NCI-H774 (cell line): ENCODE data around the gene BECN2.

Experiments
- DNase-seq: peaks from one replicate; lab custom pipeline; 2025; lab: John Stamatoyannopoulos, UW

Gene BECN2

GRCh38 chr1:241957692-241958494 lies at the start of gene BECN2:
TSS of gene BECN2 (plus strand) at chr1:241957767. CDS start at chr1:241957767, 0 bp downstream.
- DNase-seq: no peak

- DNase-seq: no peak
Observed at GRCh38 chr1:241916196-241916595, 41.4 kb upstream of the BECN2 start.

- no peak for DNase-seq
Observed at GRCh38 chr1:241917487-241917886, 40.1 kb upstream of the BECN2 start.

GRCh38 chr1:241918879-241919278 lies 38.7 kb upstream of the BECN2 start:
- DNase-seq: no peak

DNA sequence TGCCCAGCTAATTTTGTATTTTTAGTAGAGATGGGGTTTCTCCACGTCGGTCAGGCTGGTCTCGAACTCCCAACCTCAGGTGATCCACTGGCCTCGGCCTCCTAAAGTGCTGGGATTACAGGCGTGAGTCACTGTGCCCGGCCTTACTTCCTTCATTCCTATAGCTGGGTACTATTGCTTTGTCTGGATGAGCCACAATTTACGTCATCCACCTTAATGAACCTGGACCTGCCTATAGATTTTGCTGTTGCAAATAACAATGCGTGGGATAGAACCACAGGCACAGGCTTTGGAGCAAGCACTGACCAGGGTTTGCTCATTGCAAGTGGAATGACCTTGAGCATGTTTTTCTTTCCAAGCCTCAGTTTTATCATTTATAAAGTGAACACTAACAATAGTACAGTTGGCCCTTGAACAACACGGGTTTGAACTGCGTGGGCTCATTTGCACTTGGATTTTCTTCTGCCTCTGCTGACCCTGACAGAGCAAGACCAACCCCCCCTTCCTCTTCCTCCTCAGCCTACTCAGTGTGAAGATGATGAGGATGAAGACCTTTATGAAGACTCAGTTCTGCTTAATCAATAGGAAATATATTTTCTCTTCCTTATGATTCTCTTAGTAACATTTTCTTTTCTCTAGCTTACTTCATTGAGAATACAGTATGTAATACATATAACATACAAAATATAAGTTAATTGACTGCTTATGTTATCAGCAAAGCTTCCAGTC lies 33.3 kb upstream of the BECN2 start:
- no peak for DNase-seq

DNA sequence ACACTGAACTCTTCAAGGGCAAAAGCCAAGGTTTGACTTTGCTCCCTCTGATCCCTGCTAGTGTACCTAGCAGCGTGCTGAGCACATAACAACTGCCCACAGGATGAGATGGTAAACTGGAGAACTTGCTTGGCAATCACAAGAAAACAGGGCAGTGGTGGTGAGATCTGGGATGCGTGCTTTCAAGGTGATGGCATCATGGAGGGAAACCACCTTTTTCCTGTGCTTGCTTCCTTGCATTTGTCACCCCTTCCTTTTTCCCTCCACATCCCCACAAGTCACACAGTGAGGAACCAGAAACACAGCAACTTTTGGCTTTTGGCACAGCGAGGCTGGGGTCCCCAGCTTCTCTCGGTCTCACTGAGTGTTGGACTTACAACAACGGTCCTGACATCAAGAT lies 31.4 kb upstream of the BECN2 start:
- no peak for DNase-seq

GRCh38 chr1:241927321-241927720 lies 30.2 kb upstream of the BECN2 start:
- DNase-seq: no peak

GRCh38 chr1:241932845-241933244 lies 24.7 kb upstream of the BECN2 start:
- no peak for DNase-seq

DNA sequence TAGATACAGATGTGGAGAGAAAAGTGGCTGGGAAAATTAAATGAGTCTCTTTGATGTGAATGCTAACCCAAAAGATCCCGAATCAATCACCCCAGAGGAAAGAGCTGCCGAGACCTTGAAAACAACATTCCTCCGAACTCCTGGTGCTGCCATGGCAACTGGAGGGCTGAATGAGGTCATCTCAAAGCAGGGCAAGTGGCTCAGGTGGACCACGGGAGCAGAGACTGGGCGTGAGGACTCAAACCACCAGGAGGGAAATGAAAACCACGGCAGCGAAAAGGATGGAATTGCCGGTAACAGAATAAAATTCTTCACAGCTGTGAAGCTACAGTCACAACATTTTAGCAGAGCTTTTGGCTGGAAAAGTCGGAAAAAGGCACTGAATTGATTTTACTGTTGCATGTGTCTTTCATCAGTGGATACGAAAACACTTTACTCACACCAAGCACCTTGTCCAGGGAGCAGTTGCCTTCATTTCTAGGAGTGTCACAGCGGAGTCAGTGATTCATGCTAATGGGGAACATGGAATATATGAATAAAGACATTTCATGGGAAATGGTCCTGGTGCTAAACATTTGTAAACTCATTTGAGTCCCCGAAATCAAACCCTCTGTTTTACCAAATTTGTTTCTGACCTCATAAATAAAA lies 23.2 kb upstream of the BECN2 start:
- DNase-seq: peak; percentile 53

DNA sequence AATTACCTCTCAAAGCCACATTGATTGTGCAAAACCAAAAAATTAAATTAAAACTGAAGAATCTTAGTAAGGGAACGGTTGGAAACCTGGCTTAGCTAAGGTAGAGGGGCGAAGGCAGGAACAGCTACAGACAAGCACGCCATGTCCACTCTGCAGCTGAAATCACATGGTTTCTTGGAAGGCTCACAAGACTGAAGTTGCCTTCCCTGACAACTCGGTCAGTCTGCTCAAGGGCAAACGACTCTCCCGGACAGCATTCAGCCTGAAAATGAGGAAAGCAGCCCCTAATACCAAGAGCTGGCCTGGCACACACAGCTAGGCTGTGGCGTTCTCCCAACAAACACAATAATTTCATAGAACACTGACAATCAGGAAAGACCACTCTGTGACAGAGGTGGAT lies 22.7 kb upstream of the BECN2 start:
- no peak for DNase-seq

- DNase-seq: no peak
Observed at GRCh38 chr1:241939798-241940197, 17.8 kb upstream of the BECN2 start.

DNA sequence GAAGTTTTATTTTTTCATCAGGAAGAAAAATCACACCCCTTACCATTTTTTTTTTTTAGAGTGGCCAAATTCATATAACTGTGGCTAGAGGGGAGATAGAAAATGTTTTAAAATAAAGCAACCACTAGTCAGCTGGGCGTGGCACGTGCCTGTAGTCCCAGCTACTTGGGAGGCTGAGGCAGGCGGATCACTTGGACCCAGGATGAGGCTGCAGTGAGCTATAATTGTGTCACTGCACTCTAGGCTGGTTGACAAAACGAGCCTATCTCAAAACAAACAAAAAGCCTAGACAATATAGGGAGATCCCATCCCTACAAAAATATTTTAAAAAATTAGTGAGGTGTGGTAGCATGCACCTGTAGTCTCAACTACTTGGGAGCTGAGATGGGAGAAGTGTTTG lies 14.8 kb upstream of the BECN2 start:
- no peak for DNase-seq

- DNase-seq: no peak
Observed at GRCh38 chr1:241944300-241944699, 13.3 kb upstream of the BECN2 start.

DNA sequence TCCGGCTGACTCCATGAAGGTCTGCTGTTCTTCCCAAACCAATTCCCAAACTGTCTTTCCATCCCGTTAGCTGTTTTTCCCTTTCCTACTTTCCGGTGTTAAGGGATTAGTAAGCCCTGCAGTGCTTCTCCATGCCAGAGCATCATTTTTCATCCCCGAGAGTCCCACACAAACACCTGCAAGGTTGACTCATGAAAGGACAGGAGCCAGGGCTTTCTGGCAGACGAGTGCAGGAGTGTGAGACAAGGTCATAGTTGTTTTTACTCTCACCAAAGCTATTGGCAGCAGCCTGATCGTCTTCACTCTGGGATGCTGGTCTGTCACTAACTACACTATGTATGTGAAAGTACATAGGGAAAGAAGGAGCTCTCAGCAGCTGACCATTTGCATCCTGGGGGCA lies 10.2 kb upstream of the BECN2 start:
- no peak for DNase-seq

- DNase-seq: no peak
Observed at GRCh38 chr1:241950390-241950789, 7.2 kb upstream of the BECN2 start.

DNA sequence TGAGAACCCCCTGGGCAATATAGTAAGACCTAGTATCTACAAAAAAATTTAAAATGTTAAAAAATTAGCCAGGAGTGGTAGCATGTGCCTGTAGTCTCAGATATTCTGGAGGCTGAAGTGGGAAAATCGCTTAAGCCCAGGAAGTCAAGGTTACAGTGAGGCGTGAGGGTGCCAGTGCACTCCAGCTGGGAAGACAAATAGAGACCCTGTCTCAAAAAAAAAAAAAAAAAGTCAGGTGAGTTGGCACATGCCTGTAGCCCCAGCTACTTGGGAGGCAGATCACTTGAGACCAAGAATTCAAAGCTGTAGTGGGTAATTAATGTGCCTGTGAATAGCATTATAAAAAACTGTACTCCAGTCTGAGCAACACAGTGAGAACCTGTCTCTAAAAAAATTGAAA lies 4.6 kb downstream of the BECN2 start:
- no peak for DNase-seq

- DNase-seq: no peak
Observed at GRCh38 chr1:241963722-241964121, 6.2 kb downstream of the BECN2 start.

DNA sequence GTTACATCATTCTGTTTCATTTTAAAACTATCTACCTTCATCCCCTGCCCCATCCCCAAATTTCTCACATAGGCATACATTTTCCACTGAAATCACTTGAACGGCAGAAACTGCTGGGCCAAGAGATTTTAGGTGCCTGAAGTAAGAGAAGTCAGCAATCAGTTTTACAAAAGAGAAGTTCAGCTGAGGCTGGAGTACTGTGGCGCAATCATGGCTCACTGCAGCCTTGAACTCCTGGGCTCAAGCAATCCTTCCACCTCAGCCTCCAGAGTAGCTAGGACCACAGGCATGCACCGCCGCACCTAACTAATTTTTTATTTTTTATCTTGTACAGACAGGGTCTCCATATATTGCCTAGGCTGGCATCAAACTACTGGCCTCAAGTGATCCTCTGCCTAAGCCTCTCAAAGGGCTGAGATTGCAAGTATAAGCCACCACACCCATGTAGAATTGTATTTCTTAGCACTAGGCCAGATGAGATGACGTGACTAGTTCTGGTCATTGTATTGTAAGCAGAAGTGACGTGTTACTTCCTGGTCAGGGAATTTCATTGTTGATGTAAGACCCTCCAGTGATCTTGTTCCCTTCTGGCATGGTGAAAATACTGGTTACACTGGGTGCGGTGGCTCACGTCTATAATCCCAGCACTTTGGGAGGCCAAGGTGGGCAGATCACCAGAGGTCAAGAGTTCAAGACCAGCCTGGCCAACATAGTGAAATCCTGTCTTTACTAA lies 7.1 kb downstream of the BECN2 start:
- DNase-seq: no peak

DNA sequence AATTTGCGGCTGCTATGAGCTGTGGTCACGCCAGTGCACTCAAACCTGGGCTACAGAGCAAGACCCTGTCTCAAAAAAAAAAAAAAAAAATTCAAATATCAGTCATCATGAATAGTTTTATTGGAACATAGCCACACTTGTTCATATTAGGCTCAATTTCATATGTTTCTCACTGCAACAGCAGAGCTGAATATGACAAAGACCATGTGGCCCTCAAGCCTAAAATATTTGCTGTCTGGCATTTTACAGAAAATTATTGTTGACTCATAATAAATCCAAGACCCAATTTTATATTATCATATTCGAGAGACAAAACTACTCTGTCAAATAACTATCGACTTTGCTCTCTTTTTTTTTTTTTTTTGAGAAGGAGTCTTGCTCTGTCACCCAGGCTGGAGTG lies 11.0 kb downstream of the BECN2 start:
- DNase-seq: no peak

DNA sequence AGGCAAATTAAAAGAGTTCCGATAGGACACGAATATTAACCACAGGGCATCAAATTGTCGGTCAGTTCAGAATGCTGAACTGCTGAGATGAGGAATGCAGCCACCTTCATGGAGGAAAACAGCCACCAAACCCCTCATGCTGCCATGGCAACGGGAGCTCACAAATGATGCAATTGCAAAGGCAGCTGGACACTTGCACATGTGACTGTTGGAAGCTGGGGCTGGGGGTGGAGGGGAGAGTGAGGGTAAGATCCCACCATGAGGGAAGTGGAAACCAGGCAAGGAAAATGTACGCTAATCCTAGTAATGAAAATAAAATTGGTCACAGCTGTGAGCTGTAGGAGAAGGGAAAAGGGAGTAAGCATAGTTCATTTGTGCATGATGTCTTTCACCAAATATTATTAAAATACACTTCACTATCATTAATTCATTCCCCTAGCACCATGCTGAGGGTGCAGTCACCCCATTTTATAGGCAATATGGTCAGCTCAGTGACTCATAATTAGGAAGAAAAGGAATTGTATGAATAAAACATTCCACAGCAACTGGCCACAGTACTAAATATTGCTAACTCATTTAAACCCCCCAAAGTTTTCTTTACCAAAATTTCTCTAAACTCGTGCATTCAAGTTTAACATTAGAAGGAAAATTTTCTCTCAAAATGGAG lies 15.3 kb downstream of the BECN2 start:
- no peak for DNase-seq

GRCh38 chr1:241976229-241976628 lies 18.7 kb downstream of the BECN2 start:
- DNase-seq: no peak

- DNase-seq: no peak
Observed at GRCh38 chr1:241979071-241979470, 21.5 kb downstream of the BECN2 start.
